PC-9 (cell line): Measurements from ENCODE around the gene CTNNA1.

Experiments
- EZH2 ChIP-seq: fragments of 200-600 bp; sonication (generic); IDR thresholded peaks from 2 replicates; pipeline ENCODE4 v1.8.0; 2017; ENCODE audit warnings: antibody characterized with exemption, low read depth
- TF ChIP-seq, protein P1 (sequence below): fragments of 200-600 bp; sonication (generic); conservative IDR thresholded peaks from 2 replicates; pipeline ENCODE4 v1.6.1; 2017; ENCODE audit warnings: mixed run types, antibody characterized with exemption, mild to moderate bottlenecking, moderate library complexity

DNA sequence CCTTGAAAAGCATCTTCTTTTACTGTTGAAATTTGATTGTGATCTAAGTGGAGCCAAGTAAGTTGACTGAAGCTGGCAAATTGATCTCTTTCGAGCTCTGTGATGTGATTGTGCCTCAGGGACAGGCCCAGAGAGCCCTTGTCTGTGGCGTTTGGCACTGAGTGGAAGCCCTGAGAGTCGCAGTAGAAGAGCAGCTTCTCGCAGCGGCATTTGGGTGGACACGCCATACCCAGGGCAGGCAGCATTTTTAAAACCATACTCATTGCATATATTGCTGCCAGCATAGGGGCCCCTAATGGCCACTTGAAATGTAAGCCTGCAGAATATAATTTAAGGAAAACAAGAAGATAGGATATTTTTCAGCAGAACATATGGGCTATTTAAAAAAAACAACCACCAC lies 121.0 kb downstream of the CTNNA1 start:
- TF ChIP-seq, protein P1, sequence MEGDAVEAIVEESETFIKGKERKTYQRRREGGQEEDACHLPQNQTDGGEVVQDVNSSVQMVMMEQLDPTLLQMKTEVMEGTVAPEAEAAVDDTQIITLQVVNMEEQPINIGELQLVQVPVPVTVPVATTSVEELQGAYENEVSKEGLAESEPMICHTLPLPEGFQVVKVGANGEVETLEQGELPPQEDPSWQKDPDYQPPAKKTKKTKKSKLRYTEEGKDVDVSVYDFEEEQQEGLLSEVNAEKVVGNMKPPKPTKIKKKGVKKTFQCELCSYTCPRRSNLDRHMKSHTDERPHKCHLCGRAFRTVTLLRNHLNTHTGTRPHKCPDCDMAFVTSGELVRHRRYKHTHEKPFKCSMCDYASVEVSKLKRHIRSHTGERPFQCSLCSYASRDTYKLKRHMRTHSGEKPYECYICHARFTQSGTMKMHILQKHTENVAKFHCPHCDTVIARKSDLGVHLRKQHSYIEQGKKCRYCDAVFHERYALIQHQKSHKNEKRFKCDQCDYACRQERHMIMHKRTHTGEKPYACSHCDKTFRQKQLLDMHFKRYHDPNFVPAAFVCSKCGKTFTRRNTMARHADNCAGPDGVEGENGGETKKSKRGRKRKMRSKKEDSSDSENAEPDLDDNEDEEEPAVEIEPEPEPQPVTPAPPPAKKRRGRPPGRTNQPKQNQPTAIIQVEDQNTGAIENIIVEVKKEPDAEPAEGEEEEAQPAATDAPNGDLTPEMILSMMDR: no peak
- no peak for TF ChIP-seq EZH2
